ENCODE results near the gene MAML1. TPM values are rescaled to one million over a fixed set of nuclear protein-coding genes. Genes with fewer than 3 reads are reported as not detected.
"Not testable (repeated sequence)": the region's sequence is repeated elsewhere in the genome, so short reads cannot be mapped to it uniquely, and the experiment has no call there.

Gene MAML1
- total RNA-seq, 1 donor from 2014 or later: 5.3 TPM

DNA sequence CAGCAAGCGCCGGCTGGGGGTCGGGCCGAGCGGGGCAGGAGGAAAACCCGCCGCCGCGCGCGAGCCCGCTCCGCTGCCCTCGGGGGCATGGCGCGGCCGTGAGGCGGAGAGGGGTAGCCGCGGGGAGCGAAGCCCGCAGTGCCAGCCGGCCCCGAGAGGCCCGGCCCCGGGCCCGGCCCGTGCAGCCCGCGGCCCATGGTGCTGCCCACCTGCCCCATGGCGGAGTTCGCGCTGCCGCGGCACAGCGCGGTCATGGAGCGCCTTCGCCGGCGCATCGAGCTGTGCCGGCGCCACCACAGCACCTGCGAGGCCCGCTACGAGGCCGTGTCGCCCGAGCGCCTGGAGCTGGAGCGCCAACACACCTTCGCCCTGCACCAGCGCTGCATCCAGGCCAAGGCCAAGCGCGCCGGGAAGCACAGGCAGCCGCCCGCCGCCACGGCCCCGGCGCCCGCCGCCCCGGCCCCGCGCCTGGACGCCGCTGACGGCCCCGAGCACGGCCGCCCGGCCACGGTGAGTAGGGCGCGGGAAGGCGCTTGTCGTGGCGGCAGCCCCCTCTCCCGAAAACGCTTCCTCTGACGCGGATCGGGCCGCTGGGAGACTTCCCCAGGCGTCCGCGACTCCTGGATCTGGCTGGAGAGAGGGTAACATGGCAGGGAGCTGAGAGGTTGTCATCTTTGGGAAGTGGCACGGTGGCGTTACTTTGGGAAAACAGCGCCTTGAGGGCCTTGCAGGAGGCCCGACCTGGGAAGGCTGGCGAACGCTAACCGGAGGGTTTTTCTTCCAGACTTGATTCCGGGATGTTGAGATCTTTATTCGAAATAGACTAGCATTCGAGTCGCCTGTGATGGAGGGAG, 523 bp downstream of the MAML1 start:
- peak in 1 of 2 donors; percentile 44 for DNase-seq (ENCODE audit: low read depth in 2 of 2)

DNA sequence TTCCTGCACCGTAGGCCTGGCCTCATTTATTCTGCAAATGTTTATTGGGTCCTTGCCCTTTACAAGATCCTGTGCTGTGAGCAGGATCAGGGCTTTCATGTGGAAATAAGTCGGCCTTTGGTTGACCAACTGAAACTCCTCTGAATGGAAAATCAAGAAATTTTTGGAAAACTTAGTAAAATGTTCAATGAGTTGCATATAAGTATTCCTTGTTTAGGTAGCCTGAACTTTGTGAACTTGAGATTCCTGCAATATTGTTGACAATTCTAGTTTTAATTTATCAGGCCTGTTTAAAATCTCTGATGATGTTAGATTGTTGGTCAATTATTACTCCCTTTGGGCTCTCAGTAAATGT, 1.1 kb downstream of the MAML1 start:
- no peak for DNase-seq (ENCODE audit: low read depth in 2 of 2)

DNA sequence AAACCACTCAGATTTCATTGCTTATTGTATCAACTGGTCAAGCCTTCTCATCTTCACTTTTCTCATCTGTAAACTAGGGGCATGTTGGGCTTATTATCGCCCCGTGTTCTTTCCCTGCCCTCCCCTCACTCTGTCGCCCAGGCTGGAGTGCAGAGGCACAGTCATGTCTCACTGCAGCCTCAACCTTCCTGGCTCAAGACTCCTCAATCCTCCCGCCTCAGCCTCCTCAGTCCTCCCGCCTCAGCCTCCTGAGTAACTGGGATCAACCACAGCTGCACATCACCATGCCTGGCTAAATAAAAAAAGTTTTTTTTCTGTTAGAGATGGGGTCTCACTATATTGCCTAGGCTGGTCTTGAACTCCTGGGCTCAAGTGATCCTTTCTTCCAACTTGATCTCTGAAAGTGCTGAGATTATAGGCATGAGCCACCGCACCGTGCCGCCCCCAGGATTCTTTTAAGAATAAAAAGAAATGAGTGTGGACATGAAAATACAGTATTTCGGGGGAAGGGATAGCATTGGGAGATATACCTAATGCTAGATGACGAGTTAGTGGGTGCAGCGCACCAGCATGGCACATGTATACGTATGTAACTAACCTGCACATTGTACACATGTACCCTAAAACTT, 2.0 kb downstream of the MAML1 start:
- DNase-seq (ENCODE audit: low read depth in 2 of 2): no peak

DNA sequence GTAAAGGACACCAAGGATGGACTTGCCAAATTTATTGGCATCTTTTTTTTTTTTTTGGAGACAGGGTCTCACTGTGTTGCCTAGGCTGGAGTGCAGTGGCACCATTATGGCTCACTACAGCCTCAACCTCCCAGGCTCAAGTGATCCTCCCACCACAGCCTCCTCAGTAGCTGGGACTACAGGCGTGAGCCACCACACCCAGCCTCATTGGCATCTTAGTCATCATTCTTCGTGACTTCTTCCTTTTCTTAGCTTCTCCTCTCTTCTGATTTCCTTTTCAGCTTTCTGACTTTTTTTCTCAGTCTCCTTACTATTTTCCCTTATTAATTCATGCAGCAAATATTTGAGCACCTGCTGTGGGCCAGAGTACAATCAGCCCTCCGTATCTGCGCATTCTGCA, 6.1 kb downstream of the MAML1 start:
- DNase-seq (ENCODE audit: low read depth in 2 of 2): no peak

DNA sequence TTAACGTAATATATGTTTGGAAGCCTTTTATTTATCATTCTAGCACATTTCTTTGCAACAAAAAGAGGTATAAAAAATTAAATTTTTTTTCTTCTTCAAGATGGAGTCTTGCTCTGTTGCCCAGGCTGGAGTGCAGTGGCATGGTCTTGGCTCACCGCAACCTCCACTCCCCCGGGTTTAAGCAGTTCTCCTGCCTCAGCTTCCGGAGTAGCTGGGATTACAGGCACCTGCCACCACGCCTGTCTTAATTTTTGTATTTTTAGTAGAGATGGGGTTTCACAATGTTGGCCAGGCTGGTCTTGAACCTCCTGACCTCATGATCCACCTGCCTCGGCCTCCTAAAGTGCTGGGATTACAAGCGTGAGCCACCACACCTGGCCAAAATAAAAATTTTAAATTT, 11.5 kb downstream of the MAML1 start:
- not testable (repeated sequence) for DNase-seq (ENCODE audit: low read depth in 2 of 2)

DNA sequence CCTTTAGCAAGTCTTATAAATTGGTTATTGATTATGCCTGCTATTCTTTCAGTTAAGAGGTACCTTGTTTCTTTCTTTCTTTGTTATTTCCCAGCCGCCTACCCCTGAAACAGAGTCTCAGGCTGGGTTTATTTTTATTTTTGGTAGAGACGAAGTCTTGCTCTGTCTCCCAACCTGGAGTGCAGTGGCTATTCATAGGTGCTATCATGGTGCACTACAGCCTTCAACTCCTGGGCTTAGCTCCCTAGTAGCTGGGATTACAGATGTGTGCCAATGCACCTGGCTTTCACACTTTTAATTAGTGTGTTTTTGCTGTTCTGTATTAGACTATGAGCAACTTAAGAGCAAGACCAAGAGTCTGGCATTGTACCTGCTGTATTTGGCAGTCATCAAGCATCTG, 14.2 kb downstream of the MAML1 start:
- DNase-seq (ENCODE audit: low read depth in 2 of 2): no peak

DNA sequence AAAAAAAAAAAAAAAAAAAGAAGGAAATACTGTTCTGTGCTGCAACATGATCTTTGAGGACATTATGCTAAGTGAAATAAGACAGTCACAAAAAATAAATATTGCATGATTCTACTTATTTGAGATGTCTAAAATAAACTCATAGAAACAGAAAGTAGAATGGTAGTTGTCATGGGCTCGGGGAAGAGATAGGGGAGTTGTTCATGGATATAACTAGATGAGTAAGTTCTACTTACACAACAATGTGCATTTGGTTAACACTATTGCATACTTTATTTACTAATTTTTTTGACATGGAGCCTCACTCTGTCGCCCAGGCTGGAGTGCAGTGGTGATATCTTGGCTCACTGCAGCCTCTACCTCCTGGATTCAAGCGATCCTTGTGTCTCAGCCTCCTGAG, 15.2 kb downstream of the MAML1 start:
- DNase-seq (ENCODE audit: low read depth in 2 of 2): no peak

DNA sequence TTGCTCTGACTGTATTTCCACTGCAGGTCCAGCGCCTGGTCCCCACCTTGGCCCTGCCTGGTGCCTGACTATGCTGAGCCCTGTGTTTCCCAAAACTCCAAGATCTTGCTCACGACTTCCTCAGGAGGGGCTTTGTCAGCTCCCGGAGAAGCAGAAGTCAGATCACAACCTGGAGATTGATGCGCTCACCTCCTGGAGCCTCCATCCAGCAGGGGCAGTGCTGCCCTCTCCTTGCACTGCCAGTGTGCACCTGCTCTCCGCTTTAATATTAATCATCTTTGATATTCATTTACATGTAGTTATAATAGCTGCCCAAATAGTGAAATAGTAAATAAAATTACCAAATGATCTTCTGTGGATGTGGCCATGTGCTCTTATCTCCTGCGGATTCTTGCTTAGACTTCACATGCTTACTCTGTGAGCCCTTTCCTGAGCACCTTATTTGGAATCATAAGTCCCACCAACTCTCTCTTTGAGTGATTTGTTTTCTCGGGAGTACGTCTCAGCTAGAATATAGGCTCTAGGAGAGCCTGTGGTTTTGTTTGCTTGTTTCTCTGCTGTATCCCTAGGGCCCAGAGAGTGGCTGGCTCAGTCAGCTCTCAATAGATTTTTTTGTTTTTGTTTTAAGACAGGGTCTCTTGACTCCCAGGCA, 17.4 kb downstream of the MAML1 start:
- no peak for DNase-seq (ENCODE audit: low read depth in 2 of 2)

DNA sequence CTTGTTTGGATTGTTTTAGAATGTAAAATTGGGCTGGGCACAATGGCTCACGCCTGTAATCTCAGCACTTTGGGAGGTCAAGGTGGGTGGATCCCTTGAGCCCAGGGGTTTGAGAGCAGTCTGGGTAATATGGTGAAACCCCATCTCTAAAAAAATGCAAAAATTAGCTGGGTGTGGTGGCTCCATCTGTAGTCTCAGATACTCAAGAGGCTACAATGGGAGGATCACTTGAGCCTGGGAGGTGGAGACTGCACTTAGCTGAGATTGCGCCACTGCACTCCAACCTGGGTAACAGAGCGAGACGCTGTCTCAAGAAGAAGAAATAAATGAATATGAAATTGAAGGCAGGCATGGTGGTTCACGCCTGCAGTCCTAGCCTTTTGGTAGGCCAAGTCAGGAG, 21.3 kb downstream of the MAML1 start:
- no peak for DNase-seq (ENCODE audit: low read depth in 2 of 2)

DNA sequence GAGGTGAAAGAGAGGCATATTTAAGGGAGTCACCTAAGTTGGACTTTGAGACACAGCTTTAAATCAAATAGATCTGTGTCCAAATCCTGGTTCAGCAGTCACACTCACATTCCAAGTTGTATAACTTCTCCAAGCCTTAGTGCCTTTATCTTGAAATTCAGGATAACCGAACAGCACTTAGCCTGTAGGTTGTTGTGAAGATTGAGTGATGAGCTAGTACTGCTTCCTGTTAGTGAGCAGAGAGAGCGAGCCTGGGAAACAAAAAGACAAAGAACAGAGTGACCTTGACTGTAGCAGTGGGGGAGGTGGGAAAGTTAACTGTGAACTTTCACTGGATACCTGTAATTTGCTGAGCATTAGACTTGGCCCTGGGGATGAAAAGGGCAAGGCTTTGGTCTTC, 22.4 kb downstream of the MAML1 start:
- DNase-seq (ENCODE audit: low read depth in 2 of 2): peak; percentile 48 to 69

DNA sequence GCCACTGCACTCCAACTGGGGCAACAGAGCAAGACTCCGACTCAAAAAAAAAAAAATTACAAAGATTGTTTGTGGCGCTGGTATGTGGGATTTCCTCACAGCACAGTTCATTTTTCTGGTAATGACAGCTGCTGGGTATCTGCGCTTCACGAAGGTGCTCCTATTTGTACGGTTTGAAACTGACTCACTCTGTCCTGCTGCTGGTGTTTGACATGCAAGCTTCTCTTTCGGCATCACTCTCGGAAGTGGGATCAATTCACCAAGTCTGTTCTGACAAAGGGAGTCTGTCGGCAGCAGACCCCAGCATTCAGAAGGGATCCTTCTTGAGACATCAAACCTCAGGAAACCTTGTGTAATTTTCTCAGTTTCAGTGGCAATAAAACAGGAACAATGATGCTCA, 26.3 kb downstream of the MAML1 start:
- DNase-seq (ENCODE audit: low read depth in 2 of 2): no peak

DNA sequence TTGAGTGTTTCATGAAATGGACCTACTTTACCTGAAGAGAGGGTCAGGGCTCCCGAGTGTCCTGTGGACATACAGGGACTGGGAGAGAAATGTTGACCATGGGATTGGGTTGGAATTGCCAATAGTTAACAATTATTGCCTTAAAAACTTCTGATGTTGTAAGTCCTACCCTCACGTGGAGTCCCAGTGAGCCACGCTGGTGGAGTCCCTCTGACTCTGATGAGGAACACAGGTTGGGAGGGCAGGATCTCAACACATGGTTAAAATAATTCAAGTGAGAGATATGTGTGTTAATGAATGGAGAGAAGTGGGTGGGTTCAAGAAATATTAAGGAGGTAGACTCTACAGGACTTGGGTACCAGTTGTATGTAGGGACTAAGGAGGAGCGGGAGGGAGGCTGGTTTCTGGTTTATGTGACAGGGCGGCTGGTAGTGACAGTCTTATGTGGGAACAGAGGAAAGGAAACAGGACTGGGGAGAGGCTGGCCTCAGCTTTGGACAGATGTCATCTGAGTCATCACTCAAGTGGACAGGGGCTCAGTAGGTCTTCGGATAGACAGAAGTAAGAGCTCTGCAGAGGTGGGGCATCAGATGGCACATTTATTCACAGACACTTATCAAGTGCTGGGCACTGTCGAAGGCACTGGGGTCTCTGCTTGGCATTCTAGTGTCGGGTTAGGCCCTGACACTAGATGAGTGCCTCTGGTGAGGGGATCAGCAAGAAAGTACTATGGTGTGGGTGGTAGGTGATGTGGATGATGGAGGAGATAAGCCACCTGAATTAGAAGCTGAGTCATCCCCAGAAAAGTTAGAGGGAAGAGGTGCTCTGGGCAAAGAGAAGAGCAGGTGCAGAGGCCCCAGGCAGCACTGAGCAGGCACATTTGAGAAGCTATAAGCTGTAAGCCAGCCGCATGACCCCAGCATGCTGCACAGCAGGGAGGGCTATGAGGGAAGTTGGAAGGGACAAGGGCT, 27.2 kb downstream of the MAML1 start:
- no peak for DNase-seq (ENCODE audit: low read depth in 2 of 2)

DNA sequence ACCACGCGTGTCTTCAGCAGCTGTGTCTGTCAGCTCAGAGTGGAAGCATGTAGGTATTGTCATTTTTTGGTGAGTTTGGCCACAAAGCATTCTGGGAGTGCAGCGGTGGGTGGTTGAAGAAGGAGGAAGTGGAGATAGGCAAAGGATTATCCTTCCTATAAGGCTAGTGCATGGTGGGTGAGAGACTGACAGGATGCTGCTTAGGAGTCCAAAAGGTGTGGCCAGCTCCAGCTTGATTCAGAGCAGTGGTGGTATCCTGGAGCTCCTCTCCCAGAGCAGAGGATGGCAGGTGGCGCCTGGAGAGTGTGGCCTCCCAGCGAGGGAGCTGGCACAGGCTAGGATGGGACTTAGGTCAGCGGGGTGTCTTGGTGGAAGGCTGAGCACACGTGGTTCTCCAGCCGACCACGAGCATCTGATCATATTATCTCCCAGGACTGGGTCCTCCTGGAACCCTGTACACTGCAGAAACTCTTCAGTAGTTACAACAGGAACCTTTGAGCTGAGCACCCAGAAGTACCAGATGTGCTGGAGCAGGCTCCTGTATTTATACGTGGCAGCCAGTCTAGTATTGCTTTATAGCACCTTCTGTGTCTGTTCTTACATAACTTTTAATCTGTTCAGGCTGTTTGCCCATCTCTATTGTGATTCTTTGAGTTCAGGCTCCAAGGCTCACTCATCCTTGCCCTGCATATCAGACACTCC, 29.6 kb downstream of the MAML1 start:
- DNase-seq (ENCODE audit: low read depth in 2 of 2): no peak

DNA sequence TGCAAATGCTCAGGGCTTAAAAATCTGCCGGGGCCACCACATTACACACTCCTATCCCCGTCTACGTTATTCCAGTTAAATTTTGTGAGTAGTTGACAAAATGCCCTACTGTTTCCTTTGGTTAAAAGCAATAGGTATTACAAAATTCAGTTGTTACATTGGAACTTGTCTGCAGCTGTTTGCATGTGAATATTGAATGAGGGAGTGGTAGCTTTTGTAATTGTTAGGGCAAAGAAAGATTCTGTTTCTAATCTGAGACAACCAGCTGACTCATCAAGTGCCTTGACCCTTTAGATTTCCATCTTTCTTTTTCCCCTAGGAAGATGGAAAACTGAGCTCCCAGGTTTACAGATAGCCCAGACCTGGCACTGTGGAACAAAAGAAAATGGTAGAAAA, 30.2 kb downstream of the MAML1 start:
- DNase-seq (ENCODE audit: low read depth in 2 of 2): peak in 1 of 2 donors; percentile 25

DNA sequence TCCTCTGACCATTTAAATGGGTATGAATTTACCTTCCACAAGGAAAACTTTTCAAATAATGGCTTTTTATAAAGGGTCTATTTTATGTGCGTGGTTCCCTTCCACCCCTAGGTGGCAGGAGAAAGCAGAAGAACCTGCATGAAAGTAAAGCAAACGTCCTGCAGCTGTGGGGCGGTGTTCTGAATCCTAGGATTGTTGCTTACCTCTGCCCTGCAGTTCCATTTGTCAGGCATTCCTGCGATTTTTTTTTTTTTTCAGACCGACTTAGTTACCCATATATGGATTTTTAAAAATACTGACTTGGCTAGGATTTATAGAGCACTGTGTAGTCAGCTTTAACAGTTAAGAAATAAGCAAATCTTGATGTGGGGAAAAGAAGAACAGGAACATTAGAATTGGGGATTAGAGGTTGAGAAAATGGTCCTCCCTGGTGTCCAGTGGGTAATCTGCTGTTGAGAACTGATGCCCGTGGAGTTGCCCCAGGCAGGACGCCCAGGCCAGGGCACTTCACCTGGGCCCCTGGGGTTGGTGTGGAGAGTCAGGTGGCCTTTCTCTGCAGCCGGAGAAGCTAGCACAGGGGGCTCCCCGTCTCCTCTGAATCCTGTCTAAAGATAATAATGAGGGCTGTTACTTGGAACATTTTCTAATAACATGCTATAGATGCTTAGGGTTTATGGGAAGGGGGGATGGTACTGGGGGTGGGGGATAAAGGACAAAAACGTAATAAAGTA, 30.8 kb downstream of the MAML1 start:
- peak; percentile 81 to 87 for DNase-seq (ENCODE audit: low read depth in 2 of 2)

DNA sequence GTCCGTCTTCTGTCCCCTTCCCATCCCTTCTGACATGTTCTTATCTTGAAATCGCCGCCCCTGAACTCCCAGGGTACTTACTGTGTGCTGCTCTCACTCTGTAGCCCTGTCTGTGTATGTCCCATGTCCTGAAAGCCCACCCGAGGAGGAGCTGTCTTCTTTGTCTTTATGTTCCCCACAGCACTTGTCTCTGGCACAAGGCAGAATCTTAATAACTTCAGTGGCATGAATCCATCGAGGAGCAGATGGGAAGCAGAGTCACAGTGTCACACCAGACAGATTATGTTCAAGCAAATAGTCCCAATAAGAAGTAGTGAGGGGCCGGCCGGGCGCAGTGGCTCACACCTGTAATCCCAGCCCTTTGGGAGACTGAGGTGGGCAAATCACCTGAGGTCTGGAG, 31.4 kb downstream of the MAML1 start:
- no peak for DNase-seq (ENCODE audit: low read depth in 2 of 2)

DNA sequence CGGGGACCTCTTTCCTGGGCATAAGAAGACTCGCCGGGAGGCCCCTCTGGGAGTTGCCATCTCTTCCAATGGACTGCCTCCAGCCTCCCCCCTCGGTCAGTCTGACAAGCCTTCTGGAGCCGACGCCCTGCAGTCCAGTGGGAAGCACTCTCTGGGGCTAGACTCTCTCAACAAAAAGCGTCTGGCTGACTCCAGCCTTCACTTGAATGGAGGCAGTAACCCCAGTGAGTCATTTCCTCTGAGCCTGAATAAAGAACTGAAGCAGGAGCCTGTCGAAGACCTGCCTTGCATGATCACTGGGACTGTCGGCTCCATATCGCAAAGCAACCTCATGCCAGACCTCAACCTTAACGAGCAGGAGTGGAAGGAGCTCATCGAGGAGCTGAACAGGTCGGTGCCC, 32.8 kb downstream of the MAML1 start:
- DNase-seq (ENCODE audit: low read depth in 2 of 2): peak; percentile 6 to 91

DNA sequence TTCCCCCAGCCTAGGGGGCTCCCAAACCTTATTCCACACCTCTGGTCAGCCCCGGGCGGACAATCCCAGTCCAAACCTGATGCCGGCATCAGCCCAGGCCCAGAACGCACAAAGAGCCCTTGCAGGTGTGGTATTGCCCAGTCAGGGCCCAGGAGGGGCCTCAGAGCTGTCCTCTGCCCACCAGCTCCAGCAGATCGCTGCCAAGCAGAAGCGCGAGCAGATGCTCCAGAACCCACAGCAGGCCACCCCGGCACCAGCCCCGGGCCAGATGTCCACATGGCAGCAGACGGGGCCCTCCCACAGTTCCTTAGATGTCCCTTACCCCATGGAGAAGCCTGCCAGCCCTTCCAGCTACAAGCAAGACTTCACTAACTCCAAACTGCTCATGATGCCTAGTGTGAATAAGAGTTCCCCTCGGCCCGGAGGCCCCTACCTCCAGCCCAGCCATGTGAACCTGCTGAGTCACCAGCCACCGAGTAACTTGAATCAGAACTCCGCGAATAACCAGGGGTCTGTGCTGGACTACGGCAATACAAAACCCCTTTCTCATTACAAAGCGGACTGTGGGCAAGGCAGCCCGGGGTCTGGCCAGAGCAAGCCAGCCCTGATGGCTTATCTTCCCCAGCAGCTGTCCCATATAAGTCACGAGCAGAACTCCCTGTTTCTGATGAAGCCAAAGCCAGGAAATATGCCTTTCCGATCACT, 33.6 kb downstream of the MAML1 start:
- peak in 1 of 2 donors; percentile 61 for DNase-seq (ENCODE audit: low read depth in 2 of 2)

DNA sequence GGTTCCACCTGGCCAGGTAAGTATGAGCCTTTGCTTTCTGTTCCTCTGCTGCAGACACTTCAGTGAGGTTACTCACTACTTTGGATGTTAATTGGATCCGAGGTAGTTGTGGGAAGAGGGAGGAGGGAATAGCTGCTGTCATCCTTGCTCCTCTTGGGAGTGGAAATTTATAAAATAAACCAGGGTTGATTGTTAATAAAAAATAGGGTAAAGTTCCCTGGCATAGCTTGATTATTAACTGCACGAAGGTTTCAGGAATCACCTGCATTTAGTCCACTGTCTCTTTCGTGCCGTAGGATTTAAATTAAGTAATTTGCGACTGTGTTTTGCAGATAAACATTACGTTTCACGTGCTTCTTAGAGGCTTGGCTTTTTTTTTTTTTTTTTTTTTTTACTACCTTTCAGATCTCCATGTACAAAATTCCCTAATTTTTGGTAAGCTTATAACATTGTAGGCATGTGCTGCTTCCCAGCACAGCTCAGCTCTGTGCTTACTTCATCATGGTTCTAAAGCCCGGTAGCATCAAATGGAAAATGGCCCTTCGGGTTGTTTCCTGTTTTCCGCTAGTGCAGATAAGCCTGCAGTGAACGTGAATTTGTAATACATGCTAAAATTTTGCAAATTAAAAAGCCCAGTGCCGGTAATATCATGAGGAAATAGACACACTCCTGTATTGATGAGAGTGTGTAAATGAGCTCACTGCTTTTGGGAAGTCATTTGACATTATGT, 34.3 kb downstream of the MAML1 start:
- peak; percentile 29 to 51 for DNase-seq (ENCODE audit: low read depth in 2 of 2)

All from dermis microvascular lymphatic vessel endothelial cell (primary cell).